ENCODE data around the gene GFRA1. TPM values are rescaled to one million over a fixed set of nuclear protein-coding genes. Genes with fewer than 3 reads are reported as not detected.

The GFRA1 gene
- total and polyA plus RNA-seq, 2 of the 8 experiments (the other 6 are each of a cell fraction or from before 2014, with no cell fraction given), result 1.1 to 2.0 TPM

DNA sequence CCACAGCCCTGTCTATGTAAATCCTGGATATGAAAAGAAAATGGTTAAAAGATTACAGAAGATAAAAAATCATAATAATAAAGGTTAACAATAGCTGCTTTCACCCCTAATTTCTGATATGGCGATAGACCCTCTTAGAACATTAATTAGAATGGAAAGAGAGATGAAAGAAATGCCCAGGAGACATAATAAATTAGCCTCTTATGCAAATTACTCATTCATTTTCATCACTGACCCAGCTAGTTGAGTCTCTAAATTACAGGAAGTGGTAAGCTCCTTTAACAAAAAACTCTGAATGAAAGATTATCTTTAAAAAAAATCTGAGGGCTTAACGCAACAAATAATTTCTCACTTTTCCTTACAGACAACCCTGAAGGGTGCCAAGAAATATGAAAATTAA is 12.4 kb downstream of the GFRA1 start:
- Histone ChIP-seq H3K4me3 (ENCODE audit: extremely low read depth in 1 of 4, insufficient read depth in 2 of 4, low read depth in 3 of 4, low read length in 4 of 4) (no peak overlapping the region), H3K27me3 (replicated peaks in 1 of 4; ENCODE audit: control insufficient read depth in 3 of 4, extremely low read depth in 1 of 4, insufficient read depth in 3 of 4, low read length in 3 of 4) (no peaks in the 10 kb centered on the region), H3K4ac (replicated peaks; ENCODE audit: insufficient read length, low read depth, low read length) (no peak overlapping the region), H3K56ac (replicated peaks; ENCODE audit: insufficient read length, low read depth, low read length) (no peak overlapping the region), H3K79me1 (ENCODE audit: low read depth, low read length) (no peaks in the 10 kb centered on the region; the same call in 1 of the 2 replicates), H2BK20ac (ENCODE audit: low read length) (no peak overlapping the region), H2BK5ac (ENCODE audit: low read depth, low read length) (no peak overlapping the region), H3K4me1 (replicated peaks in 1 of 4; ENCODE audit: control insufficient read depth in 3 of 4, insufficient read depth in 4 of 4, low read length in 3 of 4) (peaks cover 0 to 8% (median 0%) of the 10 kb centered on the region in 4 experiments; a peak in 3 of 7 replicates), H2BK15ac (ENCODE audit: low read length) (no peak overlapping the region), H3K14ac (ENCODE audit: insufficient read length) (no peak overlapping the region), H4K5ac (ENCODE audit: insufficient read length, low read depth, low read length) (no peak overlapping the region), H4K20me1 (replicated peaks in 1 of 2; ENCODE audit: control insufficient read depth in 1 of 2, insufficient read depth in 2 of 2, low read length in 2 of 2) (no peaks in the 10 kb centered on the region), H3K4me2 (ENCODE audit: insufficient read depth in 1 of 2, low read depth in 2 of 2, low read length in 2 of 2) (no peak overlapping the region), H4K91ac (replicated peaks; ENCODE audit: insufficient read length, low read length) (no peak overlapping the region), H2BK120ac (replicated peaks; ENCODE audit: low read depth, low read length) (no peak overlapping the region), H4K8ac (ENCODE audit: extremely low read depth, insufficient read depth, low read length) (no peak overlapping the region), H3K27ac (ENCODE audit: low read depth, low read length) (no peak overlapping the region), H3K9me3 (ENCODE audit: insufficient read depth in 2 of 2, low read depth in 1 of 2, low read length in 1 of 2) (no peaks in the 10 kb centered on the region), H3K36me3 (ENCODE audit: control insufficient read depth in 2 of 4, insufficient read depth in 4 of 4, low read length in 3 of 4) (no peaks in the 10 kb centered on the region), H2AFZ (ENCODE audit: low read length) (no peak overlapping the region), H3K79me2 (ENCODE audit: control insufficient read depth in 1 of 2, insufficient read depth in 2 of 2, low read length in 2 of 2) (no peaks in the 10 kb centered on the region), H3K23me2 (ENCODE audit: low read depth, low read length) (no peaks in the 10 kb centered on the region), H3K9ac (replicated peaks in 1 of 4; ENCODE audit: extremely low read depth in 1 of 4, low read depth in 3 of 4, low read length in 3 of 4) (no peak overlapping the region), H2BK12ac (ENCODE audit: low read depth, low read length) (no peak overlapping the region), H2AK5ac (ENCODE audit: low read depth, low read length) (no peak overlapping the region), H3K18ac (ENCODE audit: extremely low read depth, low read length) (no peak overlapping the region), H3K23ac (ENCODE audit: insufficient read length) (no peak overlapping the region)
- POLR2A ChIA-PET (ENCODE audit: partially characterized antibody), result no interaction called here
- WGBS, 2 experiments (ENCODE audit: extremely low coverage in 1 of 2, insufficient coverage in 1 of 2, insufficient read length in 1 of 2, insufficient replicate concordance in 2 of 2, low coverage in 1 of 2, low lambda C conversion rate in 2 of 2, missing lambda C conversion rate in 1 of 2), result 94% methylated on average over 2 of the region's 2 CpGs; no CpG with 5 or more reads in 1 of the 2 experiments
- CTCF ChIA-PET (ENCODE audit: partially characterized antibody), result interaction anchor here (0.6 to 1.6 kb wide), 2 partner anchors 11 to 524 kb away, joined by 3 to 4 read pairs; no protein-coding TSS in a partner anchor
- no peak for TF ChIP-seq RNF2 (IDR thresholded peaks at IDR 0.05; ENCODE audit: borderline replicate concordance, low read depth, low read length, missing control alignments, poor library complexity, severe bottlenecking)
- TF ChIP-seq PHF8 (conservative IDR thresholded peaks at IDR 0.05; ENCODE audit: low read depth, low read length), result no peak
- TF ChIP-seq SP4 (IDR thresholded peaks at IDR 0.05; ENCODE audit: low read length), result no peak
- TF ChIP-seq ASH2L (IDR thresholded peaks at IDR 0.05; ENCODE audit: low read length), result no peak
- no peak for TF ChIP-seq POLR2AphosphoS5 (IDR thresholded peaks at IDR 0.05; ENCODE audit: low read depth, low read length)
- TF ChIP-seq POU5F1 (IDR thresholded peaks at IDR 0.05; ENCODE audit: low read depth, low read length), result no peak
- no peak for TF ChIP-seq SP1 (IDR thresholded peaks at IDR 0.05; ENCODE audit: low read depth, low read length)
- TF ChIP-seq KDM1A (IDR thresholded peaks at IDR 0.05; ENCODE audit: borderline replicate concordance, low read length), result no peak
- FAIRE-seq, result no peak
- no peak for DNase-seq (ENCODE audit: low read depth in 1 of 2, low spot score in 2 of 2)
